ENCODE measurements around the gene ZNF138.
A peak's percentile ranks its signal among the peaks of the same experiment; 100 is the strongest.

Gene ZNF138

GRCh38 chr7:64876792-64877713, 82.8 kb downstream of the ZNF138 start:
- Histone ChIP-seq H3K36me3 (ENCODE audit: control insufficient read depth in 1 of 2, insufficient read depth in 2 of 2, low read length in 2 of 2) (no peaks in the 10 kb centered on the region), H3K4me3 (ENCODE audit: low read depth in 1 of 2, low read length in 2 of 2) (peak overlapping the region; percentile 41 to 68), H3K9me3 (ENCODE audit: control insufficient read depth in 1 of 2, low read length in 2 of 2) (peaks cover 0 to 4% of the 10 kb centered on the region in 2 donors), H3K27ac (ENCODE audit: low read length) (no peak overlapping the region), H3K27me3 (ENCODE audit: low read depth, low read length) (no peaks in the 10 kb centered on the region), H3K4me1 (ENCODE audit: control insufficient read depth in 1 of 2, insufficient read depth in 2 of 2, low read length in 2 of 2) (no peaks in the 10 kb centered on the region)

- Histone ChIP-seq H3K36me3 (ENCODE audit: control insufficient read depth in 1 of 2, insufficient read depth in 2 of 2, low read length in 2 of 2) (no peaks in the 10 kb centered on the region), H3K9me3 (ENCODE audit: control insufficient read depth in 1 of 2, low read length in 2 of 2) (peaks cover 0 to 4% of the 10 kb centered on the region in 2 donors), H3K27me3 (ENCODE audit: low read depth, low read length) (no peaks in the 10 kb centered on the region), H3K27ac (ENCODE audit: low read length) (no peak overlapping the region), H3K4me1 (ENCODE audit: control insufficient read depth in 1 of 2, insufficient read depth in 2 of 2, low read length in 2 of 2) (no peaks in the 10 kb centered on the region), H3K4me3 (ENCODE audit: low read depth in 1 of 2, low read length in 2 of 2) (peak overlapping the region; percentile 41 to 68)
These were observed 83.7 kb downstream of the ZNF138 start for GRCh38 chr7:64877714-64878610.

- no peaks in the 10 kb centered on the region for H3K36me3 ChIP-seq (ENCODE audit: control insufficient read depth in 1 of 2, insufficient read depth in 2 of 2, low read length in 2 of 2)
- H3K4me1 ChIP-seq (ENCODE audit: control insufficient read depth in 1 of 2, insufficient read depth in 2 of 2, low read length in 2 of 2) = no peaks in the 10 kb centered on the region
- no peak overlapping the region for H3K4me3 ChIP-seq (ENCODE audit: low read depth in 1 of 2, low read length in 2 of 2)
- no peaks in the 10 kb centered on the region for H3K27me3 ChIP-seq (ENCODE audit: low read depth, low read length)
- H3K9me3 ChIP-seq (ENCODE audit: control insufficient read depth in 1 of 2, low read length in 2 of 2) = peaks cover 0 to 4% of the 10 kb centered on the region in 2 donors
- no peak overlapping the region for H3K27ac ChIP-seq (ENCODE audit: low read length)
These were observed 84.5 kb downstream of the ZNF138 start for GRCh38 chr7:64878684-64879083.

GRCh38 chr7:64879086-64879730, 85.0 kb downstream of the ZNF138 start:
- peaks cover 0 to 4% of the 10 kb centered on the region in 2 donors for H3K9me3 ChIP-seq (ENCODE audit: control insufficient read depth in 1 of 2, low read length in 2 of 2)
- no peaks in the 10 kb centered on the region for H3K27me3 ChIP-seq (ENCODE audit: low read depth, low read length)
- no peak overlapping the region for H3K4me3 ChIP-seq (ENCODE audit: low read depth in 1 of 2, low read length in 2 of 2)
- H3K4me1 ChIP-seq (ENCODE audit: control insufficient read depth in 1 of 2, insufficient read depth in 2 of 2, low read length in 2 of 2) = peaks cover 0 to 3% of the 10 kb centered on the region in 2 donors
- H3K36me3 ChIP-seq (ENCODE audit: control insufficient read depth in 1 of 2, insufficient read depth in 2 of 2, low read length in 2 of 2) = no peaks in the 10 kb centered on the region
- H3K27ac ChIP-seq (ENCODE audit: low read length) = no peak overlapping the region

- H3K27ac ChIP-seq (ENCODE audit: low read length) = no peak overlapping the region
- H3K4me3 ChIP-seq (ENCODE audit: low read depth in 1 of 2, low read length in 2 of 2) = no peak overlapping the region
- H3K9me3 ChIP-seq (ENCODE audit: control insufficient read depth in 1 of 2, low read length in 2 of 2) = peaks cover 0 to 4% of the 10 kb centered on the region in 2 donors
- H3K4me1 ChIP-seq (ENCODE audit: control insufficient read depth in 1 of 2, insufficient read depth in 2 of 2, low read length in 2 of 2) = peaks cover 0 to 4% of the 10 kb centered on the region in 2 donors
- no peaks in the 10 kb centered on the region for H3K36me3 ChIP-seq (ENCODE audit: control insufficient read depth in 1 of 2, insufficient read depth in 2 of 2, low read length in 2 of 2)
- H3K27me3 ChIP-seq (ENCODE audit: low read depth, low read length) = no peaks in the 10 kb centered on the region
These were observed 85.6 kb downstream of the ZNF138 start for GRCh38 chr7:64879800-64880199.

- Histone ChIP-seq H3K4me1 (ENCODE audit: control insufficient read depth in 1 of 2, insufficient read depth in 2 of 2, low read length in 2 of 2) (peaks cover 0 to 4% of the 10 kb centered on the region in 2 donors), H3K27ac (ENCODE audit: low read length) (no peak overlapping the region), H3K27me3 (ENCODE audit: low read depth, low read length) (no peaks in the 10 kb centered on the region), H3K4me3 (ENCODE audit: low read depth in 1 of 2, low read length in 2 of 2) (peak overlapping the region in 1 of 2 donors; percentile 9), H3K9me3 (ENCODE audit: control insufficient read depth in 1 of 2, low read length in 2 of 2) (peaks cover 0 to 4% of the 10 kb centered on the region in 2 donors), H3K36me3 (ENCODE audit: control insufficient read depth in 1 of 2, insufficient read depth in 2 of 2, low read length in 2 of 2) (no peaks in the 10 kb centered on the region)
These were observed 86.4 kb downstream of the ZNF138 start for GRCh38 chr7:64880322-64881297.

- Histone ChIP-seq H3K4me1 (ENCODE audit: control insufficient read depth in 1 of 2, insufficient read depth in 2 of 2, low read length in 2 of 2) (peaks cover 0 to 4% of the 10 kb centered on the region in 2 donors), H3K27ac (ENCODE audit: low read length) (no peak overlapping the region), H3K9me3 (ENCODE audit: control insufficient read depth in 1 of 2, low read length in 2 of 2) (peaks cover 0 to 4% of the 10 kb centered on the region in 2 donors), H3K27me3 (ENCODE audit: low read depth, low read length) (no peaks in the 10 kb centered on the region), H3K36me3 (ENCODE audit: control insufficient read depth in 1 of 2, insufficient read depth in 2 of 2, low read length in 2 of 2) (no peaks in the 10 kb centered on the region), H3K4me3 (ENCODE audit: low read depth in 1 of 2, low read length in 2 of 2) (peak overlapping the region in 1 of 2 donors; percentile 80)
These were observed 87.4 kb downstream of the ZNF138 start for GRCh38 chr7:64881461-64882287.

- Histone ChIP-seq H3K4me1 (ENCODE audit: control insufficient read depth in 1 of 2, insufficient read depth in 2 of 2, low read length in 2 of 2) (peaks cover 0 to 4% of the 10 kb centered on the region in 2 donors), H3K27ac (ENCODE audit: low read length) (no peak overlapping the region), H3K4me3 (ENCODE audit: low read depth in 1 of 2, low read length in 2 of 2) (peak overlapping the region; percentile 63 to 80), H3K36me3 (ENCODE audit: control insufficient read depth in 1 of 2, insufficient read depth in 2 of 2, low read length in 2 of 2) (no peaks in the 10 kb centered on the region), H3K27me3 (ENCODE audit: low read depth, low read length) (no peaks in the 10 kb centered on the region), H3K9me3 (ENCODE audit: control insufficient read depth in 1 of 2, low read length in 2 of 2) (peaks cover 0 to 4% of the 10 kb centered on the region in 2 donors)
These were observed 88.3 kb downstream of the ZNF138 start for GRCh38 chr7:64882341-64883112.

All from muscle layer of duodenum (tissue), 2 donors.